Iris pigment epithelial cell (primary cell): ENCODE measurements around the gene SCN7A.
"Not testable (repeated sequence)": the region's sequence is repeated elsewhere in the genome, so short reads cannot be mapped to it uniquely, and the experiment has no call there.

Experiments used
- DNase-seq: peaks from one replicate; pipeline ENCODE4 v3.0.0-alpha.2; 2011; ENCODE audit warnings: low read depth

The SCN7A gene

DNA sequence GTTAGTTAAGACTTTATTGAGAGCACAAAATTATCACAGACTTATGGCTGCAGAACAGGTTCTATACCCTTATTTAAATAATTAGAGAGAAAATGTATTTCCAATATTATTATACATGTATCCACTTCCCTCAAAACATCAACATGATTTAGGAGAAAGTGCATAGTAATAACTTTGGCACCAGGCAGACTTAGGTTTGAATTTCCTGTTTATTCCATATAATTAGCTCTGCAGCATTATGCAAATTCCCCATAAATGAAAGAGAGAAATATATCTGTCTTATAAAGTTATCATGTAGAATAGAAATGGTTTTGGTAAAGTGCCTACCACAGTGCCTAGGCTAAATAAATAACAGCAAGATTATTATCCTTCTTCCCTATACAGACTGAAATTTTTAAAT lies 133.6 kb downstream of the SCN7A start:
- no peak for DNase-seq

GRCh38 chr2:166357950-166358321 lies 136.1 kb downstream of the SCN7A start:
- not testable (repeated sequence) for DNase-seq

DNA sequence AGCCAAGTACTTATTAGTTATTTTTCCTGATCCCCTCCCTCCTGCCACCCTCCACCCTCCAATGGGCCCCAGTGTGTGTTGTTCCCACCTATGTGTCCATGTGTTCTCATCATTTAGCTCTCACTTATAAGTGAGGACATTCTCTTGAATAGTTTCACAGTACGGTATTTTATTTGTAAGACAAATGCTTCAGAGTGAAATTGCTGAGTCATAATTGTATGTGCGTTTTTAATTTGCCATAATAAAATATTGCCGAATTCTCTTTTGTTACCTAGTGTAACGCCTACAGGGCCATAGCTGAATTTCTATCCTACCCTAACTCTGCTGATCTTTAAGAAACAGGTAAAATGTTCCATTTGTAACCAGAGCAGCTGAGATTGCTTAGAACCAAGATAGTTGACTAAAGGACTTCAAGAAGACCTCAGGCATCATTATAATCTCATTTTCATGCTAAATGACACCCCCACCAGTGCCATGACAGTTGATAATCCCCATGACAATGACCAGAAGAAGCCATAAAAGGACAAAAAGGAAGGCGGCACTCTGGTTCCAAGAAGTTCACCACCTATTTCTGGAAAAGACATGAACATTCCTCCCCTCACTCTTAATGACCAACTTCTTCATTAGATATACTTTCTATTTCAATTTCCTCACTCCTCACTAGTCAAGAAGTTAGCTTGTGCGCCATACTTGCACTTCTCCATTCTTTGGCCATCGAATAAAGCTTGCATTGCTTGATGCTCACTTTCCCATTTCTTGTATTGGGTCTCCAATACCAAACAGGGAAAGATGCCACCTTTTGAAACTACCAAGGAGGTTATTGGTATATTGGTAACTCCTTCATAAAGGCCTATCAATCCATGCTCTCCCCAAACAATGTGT lies 136.7 kb downstream of the SCN7A start:
- DNase-seq, result no peak
